Activated CD8-positive, alpha-beta T cell treated with anti-CD3 and anti-CD28 coated beads for 36 hours (primary cell): Measurements from ENCODE around the gene GPC6. TPM values are rescaled to one million over a fixed set of nuclear protein-coding genes. Genes with fewer than 3 reads are reported as not detected.

Experiments
- ATAC-seq: fragments of 200-7000 bp; cut with Tn5 transposase; one replicate; pipeline ENCODE4 v1.10.0; 2021; ENCODE audit warnings: mild to moderate bottlenecking, moderate library complexity
- CTCF ChIA-PET: fragments of 350-600 bp; sonication (Branson Sonifier 250); formaldehyde crosslinking; loops from one replicate; lab custom pipeline; 2021; ENCODE audit warnings: antibody characterized with exemption; lab: Charles Lee
- POLR2A ChIA-PET: fragments of 350-600 bp; sonication (Branson Sonifier 250); formaldehyde crosslinking; loops from one replicate; lab custom pipeline; 2021; ENCODE audit warnings: antibody characterized with exemption; lab: Charles Lee
- DNase-seq: peaks from one replicate; pipeline ENCODE4 v3.0.0-alpha.2; 2020
- H3K27ac Mint-ChIP-seq: one replicate; pipeline ENCODE4 v1.8.0; 2021; ENCODE audit warnings: mild to moderate bottlenecking, mixed read lengths
- H3K27me3 Mint-ChIP-seq: one replicate; pipeline ENCODE4 v1.8.0; 2021; ENCODE audit warnings: mixed read lengths
- H3K36me3 Mint-ChIP-seq: one replicate; pipeline ENCODE4 v1.8.0; 2021; ENCODE audit warnings: low read depth, mixed read lengths
- H3K4me1 Mint-ChIP-seq: one replicate; pipeline ENCODE4 v1.8.0; 2021; ENCODE audit warnings: low read depth, mixed read lengths
- H3K4me3 Mint-ChIP-seq: one replicate; pipeline ENCODE4 v1.8.0; 2021; ENCODE audit warnings: mild to moderate bottlenecking, moderate library complexity, mixed read lengths
- H3K9me3 Mint-ChIP-seq: one replicate; pipeline ENCODE4 v1.8.0; 2021; ENCODE audit warnings: mixed read lengths
- CTCF ChIP-seq: fragments of 200-600 bp; IDR thresholded peaks from one replicate; pipeline ENCODE4 v1.8.0; 2022; ENCODE audit warnings: antibody characterized with exemption, mild to moderate bottlenecking
- intact Hi-C: fragments of 100-400 bp; cut with micrococcal nuclease; formaldehyde crosslinking; loops from one replicate; pipeline ENCODE4 v1.10.0; 2022
- total RNA-seq, 2 experiments: library from RNA; stranded (reverse); gene quantifications; one replicate each; pipeline ENCODE4 v1.2.3, GENCODE V29; 2021

The GPC6 gene
- total RNA-seq, 2 experiments from 2014 or later = not detected

- CTCF ChIA-PET = no interaction called here
- Mint-ChIP-seq H3K36me3 (no peaks in the 10 kb centered on the region), H3K27ac (no peak overlapping the region), H3K27me3 (no peaks in the 10 kb centered on the region), H3K4me3 (no peak overlapping the region), H3K9me3 (no peaks in the 10 kb centered on the region), H3K4me1 (no peaks in the 10 kb centered on the region)
- no peak for DNase-seq
- ATAC-seq = no peak
- POLR2A ChIA-PET = no interaction called here
- no peak for TF ChIP-seq CTCF
- intact Hi-C loops = no loop called here
Measured at GRCh38 chr13:93680329-93680728, 453.7 kb downstream of the GPC6 start.

DNA sequence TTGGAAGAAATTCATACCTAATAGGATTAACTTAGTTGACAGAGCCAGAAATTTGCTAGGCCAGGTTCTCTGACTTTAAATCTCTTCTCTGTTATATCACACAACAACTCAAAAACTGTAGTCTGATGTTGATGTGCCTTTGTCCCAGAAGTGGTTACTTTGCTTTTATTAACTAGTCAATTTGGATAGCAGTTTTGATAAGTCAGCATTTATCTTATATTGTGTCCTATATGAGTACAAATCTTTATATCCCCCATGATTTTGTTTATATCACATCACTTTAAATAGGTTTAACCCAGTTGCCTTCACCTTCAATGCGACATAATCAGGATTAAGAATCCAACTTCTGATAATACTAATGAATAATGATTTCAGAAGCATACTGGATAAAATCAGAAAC lies 459.3 kb downstream of the GPC6 start:
- Mint-ChIP-seq H3K36me3 (no peaks in the 10 kb centered on the region), H3K27me3 (no peaks in the 10 kb centered on the region), H3K9me3 (no peaks in the 10 kb centered on the region), H3K4me3 (no peak overlapping the region), H3K27ac (no peak overlapping the region), H3K4me1 (no peaks in the 10 kb centered on the region)
- TF ChIP-seq CTCF = no peak
- CTCF ChIA-PET = no interaction called here
- ATAC-seq (no peak), DNase-seq (no peak)
- intact Hi-C loops = no loop called here
- POLR2A ChIA-PET = no interaction called here

GRCh38 chr13:93686399-93686798 lies 459.8 kb downstream of the GPC6 start:
- CTCF ChIA-PET = no interaction called here

DNA sequence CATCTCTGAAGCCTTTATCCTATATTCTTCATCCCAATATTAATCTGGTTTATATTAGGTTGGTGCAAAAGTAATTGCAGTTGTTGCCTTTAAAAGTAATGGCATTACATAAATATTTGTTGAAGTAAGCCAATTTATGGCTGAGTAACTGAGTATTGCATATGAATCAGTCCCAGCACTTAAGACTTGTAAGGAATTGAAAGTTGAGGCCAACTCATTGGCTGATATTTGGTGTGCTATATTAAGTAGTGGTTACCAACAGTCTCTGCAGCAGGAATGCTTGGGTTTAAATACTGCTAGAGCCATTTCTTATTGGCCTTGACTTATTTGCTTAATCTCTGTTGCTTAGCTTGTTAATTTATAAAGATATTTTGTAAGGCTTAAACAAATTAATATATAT lies 460.7 kb downstream of the GPC6 start:
- no peak overlapping the region for H3K27ac Mint-ChIP-seq

More at GRCh38 chr13:93686399-93686798, 459.8 kb downstream of the GPC6 start:
- Mint-ChIP-seq H3K27me3 (no peaks in the 10 kb centered on the region), H3K36me3 (no peaks in the 10 kb centered on the region), H3K9me3 (no peaks in the 10 kb centered on the region), H3K4me3 (no peak overlapping the region), H3K27ac (no peak overlapping the region), H3K4me1 (no peaks in the 10 kb centered on the region)
- POLR2A ChIA-PET = no interaction called here
- no peak for TF ChIP-seq CTCF
- ATAC-seq (no peak), DNase-seq (no peak)
- intact Hi-C loops = no loop called here

GRCh38 chr13:93689333-93689732 lies 462.7 kb downstream of the GPC6 start:
- H3K27ac Mint-ChIP-seq = no peak overlapping the region
- ATAC-seq (no peak), DNase-seq (no peak)
- TF ChIP-seq CTCF = no peak
- H3K4me1 Mint-ChIP-seq = no peaks in the 10 kb centered on the region
- H3K27me3 Mint-ChIP-seq = no peaks in the 10 kb centered on the region
- no peaks in the 10 kb centered on the region for H3K36me3 Mint-ChIP-seq
- no peak overlapping the region for H3K4me3 Mint-ChIP-seq
- ChIA-PET CTCF (no interaction called here), POLR2A (no interaction called here)
- intact Hi-C loops = no loop called here
- no peaks in the 10 kb centered on the region for H3K9me3 Mint-ChIP-seq

More for the DNA sequence above, 460.7 kb downstream of the GPC6 start:
- intact Hi-C loops = no loop called here
- H3K36me3 Mint-ChIP-seq = no peaks in the 10 kb centered on the region
- ChIA-PET POLR2A (no interaction called here), CTCF (no interaction called here)
- no peak overlapping the region for H3K4me3 Mint-ChIP-seq
- DNase-seq (no peak), ATAC-seq (no peak)
- H3K27me3 Mint-ChIP-seq = no peaks in the 10 kb centered on the region
- no peak for TF ChIP-seq CTCF
- H3K9me3 Mint-ChIP-seq = no peaks in the 10 kb centered on the region
- H3K4me1 Mint-ChIP-seq = no peaks in the 10 kb centered on the region
